NCI-H1417 (cell line): ENCODE results near the gene SNCAIP.

Experiments
- DNase-seq, 3 experiments: peaks; one replicate each; lab custom pipeline; 2025; lab: John Stamatoyannopoulos, UW

Gene SNCAIP

GRCh38 chr5:122501089-122501435 lies 189.0 kb downstream of the SNCAIP start:
- no peak for DNase-seq

GRCh38 chr5:122507045-122507444 lies 195.0 kb downstream of the SNCAIP start:
- DNase-seq = no peak

GRCh38 chr5:122507581-122507980 lies 195.5 kb downstream of the SNCAIP start:
- no peak for DNase-seq

GRCh38 chr5:122508623-122509022 lies 196.6 kb downstream of the SNCAIP start:
- DNase-seq = no peak
